Measurements from ENCODE around the gene CDK17. TPM values are rescaled to one million over a fixed set of nuclear protein-coding genes. Genes with fewer than 3 reads are reported as not detected.

Gene CDK17
- total RNA-seq, 1 donor from 2014 or later = 65.8 TPM

DNA sequence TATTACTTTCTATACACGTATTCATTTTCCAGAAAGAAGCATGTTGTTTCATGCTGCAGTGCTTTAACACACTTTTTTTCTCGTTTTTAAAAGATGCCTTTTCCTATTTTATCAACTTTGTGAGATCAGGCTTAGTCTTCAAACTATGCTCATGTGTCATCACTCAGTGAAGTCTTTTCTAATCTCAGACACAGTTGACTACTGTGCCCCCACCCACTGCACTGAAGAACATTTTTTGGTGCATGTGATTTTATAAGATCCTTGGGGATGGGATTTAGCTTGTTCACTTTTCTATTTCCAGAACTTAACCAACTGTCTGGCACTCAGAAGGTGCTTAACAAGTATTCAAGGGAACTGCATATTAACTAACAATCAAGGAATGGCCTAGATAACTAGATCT is 85.5 kb downstream of the CDK17 start:
- no peak for DNase-seq

DNA sequence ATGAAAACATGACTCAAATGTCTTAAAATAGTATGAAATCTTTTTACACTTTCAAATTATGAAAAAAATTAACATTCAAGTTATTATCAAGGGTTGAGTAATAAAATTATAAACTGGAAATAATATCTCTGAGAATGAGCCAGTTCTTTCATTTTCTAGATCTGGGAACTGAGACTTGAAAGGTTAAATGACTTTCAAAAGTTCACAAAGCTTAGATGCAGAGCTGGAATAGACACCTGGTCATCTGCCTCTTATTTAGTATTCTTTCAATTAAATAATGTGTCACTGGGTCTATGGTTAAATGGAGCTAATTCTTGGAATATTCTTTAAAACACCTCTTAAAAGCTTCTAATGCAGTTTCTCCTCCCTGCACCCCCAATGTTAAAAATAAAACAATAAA is 86.6 kb downstream of the CDK17 start:
- no peak for DNase-seq

DNA sequence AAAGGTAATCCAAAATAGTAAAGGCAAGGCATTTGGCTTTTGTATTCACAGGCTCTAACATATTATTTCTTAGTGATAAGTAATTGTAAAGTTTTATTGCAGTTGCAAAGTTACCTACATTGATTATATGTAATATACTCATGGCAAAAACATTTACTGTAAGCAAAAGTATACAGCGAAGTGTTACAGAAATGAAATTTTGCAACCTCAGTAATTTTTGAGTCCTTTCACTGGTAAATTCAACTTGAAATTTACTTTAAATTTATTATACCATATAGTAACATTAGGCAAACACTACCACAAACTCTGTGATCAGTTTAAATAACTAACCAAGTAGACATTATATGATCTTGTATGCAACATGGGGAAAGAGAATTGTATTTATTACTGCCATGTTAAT is 89.0 kb downstream of the CDK17 start:
- no peak for DNase-seq

DNA sequence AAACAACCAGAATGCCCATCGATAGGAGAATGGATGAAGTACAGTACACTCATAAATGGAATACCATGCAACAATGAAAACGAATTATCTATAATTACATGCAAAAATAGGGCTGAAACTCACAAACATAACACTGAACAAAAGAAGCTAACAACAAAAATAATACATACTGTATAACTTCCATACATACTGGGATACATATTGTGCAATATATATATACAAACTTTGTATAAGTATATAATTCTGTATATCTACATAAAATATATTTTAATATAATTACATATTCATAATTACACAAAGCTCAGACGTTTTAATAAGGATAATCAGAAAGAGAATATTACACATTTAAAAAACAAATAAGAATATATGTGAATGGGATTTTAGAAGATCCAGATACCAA is 90.2 kb downstream of the CDK17 start:
- DNase-seq = no peak

DNA sequence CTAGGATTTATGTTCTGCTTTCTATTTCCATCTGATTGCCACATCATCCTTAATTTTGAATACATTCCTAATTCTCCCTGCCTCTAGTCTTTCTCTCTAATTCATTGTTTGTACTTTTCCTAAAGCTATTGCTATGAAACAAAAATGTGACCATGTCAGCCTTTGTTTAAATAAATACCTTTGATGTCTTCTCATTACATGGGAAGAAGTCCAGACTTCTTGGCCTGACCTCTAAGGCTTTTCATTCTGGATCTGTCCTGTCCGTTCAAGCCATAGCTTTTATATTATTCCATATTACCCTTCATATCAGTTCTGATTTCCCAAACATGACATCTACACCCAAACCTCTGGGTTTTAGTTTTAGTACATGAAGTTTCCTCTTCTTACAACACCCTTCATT is 91.4 kb downstream of the CDK17 start:
- DNase-seq = no peak

DNA sequence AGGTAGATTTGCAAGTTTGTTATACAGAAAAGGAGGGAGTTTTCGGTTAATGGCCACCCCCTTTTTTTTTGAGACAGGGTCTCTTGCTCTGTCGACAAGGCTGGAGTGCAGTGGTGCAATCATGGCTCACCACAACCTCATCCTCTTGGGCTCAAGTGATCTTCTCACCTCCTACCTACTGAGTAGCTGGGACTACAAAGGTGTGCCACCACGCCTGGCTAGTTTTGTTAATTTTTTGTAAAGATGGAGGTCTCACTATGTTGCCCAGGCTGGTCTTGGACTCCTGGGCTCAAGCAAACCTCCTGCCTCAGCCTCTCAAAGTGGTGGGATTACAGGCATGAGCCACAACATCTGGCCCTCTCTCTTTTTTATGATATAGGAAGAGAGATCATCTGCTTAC is 94.6 kb downstream of the CDK17 start:
- DNase-seq = no peak

DNA sequence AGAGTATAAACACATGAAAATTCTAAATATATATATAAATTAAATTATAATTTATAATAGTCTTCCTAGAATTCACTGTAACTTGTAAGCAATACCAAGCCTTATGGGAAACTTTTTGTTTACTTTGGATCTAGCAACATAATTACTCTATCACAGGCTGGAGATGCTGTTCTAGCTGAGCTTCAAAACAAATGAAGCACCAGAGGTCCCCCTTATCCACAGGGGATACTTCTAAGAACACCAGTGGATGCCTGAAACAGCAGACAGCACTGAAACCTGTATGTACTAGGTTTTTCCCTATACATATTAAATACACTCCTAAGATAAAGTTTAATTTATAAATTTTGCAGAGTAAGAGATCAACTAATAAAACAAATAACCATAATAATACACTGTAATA is 96.6 kb downstream of the CDK17 start:
- DNase-seq = no peak

DNA sequence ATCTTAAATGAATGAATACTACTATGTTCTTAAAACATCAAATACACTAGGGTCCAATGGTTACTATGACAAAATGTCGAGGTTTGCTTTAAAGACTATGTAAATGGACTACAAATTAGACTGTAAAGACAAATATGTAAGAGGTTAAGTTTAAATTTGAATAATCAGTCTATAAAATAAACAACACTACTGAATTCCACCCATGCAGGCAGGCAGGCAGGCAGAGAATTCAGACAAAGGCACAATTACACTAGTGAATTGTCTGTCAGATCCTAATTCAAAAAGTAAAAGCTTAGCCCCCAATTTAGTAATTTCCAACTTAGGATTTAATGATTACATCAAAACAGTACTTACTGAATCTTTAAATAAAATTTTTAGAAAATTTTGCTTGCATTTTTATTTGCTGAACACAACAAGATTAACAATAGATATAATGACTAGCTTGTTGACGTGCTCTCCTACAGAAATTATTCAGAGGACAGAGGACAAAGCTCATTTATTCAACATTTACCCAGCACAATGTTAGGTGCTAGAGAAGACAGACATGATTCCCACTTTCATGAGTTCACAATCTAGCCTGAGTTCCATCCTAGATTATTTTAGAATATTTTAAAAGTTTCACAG is 97.4 kb downstream of the CDK17 start:
- no peak for DNase-seq

DNA sequence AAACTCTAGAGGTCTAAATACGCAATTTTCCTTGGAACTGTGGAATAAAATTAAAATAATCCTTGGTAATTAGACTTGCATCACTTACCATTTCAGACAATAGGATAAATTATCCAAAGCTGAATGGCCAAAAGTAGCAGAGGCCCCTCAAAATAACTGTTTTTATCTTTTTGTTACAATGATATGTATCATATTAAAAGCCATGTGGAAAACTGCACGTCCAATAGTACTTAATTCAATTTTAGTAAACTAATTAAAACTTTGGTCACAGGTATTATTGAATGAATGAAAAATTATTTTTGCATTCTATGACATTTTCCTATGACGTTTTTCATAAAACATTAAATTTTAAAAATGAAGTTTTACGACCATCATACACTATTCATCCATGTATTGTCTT is 98.5 kb downstream of the CDK17 start:
- no peak for DNase-seq

DNA sequence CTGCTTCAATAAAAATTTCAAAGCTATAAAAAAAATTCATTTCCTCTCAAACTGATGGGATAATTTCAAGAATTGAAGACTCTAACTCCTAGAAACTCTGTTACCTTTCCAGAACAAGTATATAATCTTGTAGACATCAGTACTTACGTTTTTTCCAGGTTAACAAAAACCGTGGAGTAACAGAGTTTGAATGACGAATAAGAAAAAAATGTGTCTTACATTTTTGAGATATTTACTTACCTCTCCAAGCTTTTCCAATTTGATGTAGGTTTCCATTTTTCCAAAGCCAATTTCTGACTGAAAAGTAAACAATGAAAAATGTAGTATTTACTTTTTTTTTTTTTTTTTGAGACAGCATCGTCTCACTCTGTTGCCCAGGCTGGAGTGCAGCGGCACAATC is 100.2 kb downstream of the CDK17 start:
- no peak for DNase-seq

DNA sequence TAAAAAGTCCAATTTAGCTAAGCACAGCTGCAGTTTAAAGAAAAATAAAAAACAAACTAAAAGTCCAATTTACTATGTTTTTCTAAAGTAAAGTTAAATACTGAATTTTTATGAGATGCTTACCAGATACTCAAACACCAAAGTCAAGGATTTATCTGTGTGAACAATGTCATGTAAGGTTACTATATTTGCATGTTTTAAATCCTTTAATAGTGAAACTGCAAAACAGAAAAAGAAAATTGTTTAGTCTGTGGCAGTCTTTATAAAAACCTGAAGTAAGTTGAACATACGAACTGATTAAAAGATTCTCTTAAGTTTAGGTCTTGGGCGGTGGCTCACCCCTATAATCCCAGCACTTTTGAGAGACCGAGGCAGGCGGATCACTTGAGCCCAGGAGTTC is 102.7 kb downstream of the CDK17 start:
- no peak for DNase-seq

DNA sequence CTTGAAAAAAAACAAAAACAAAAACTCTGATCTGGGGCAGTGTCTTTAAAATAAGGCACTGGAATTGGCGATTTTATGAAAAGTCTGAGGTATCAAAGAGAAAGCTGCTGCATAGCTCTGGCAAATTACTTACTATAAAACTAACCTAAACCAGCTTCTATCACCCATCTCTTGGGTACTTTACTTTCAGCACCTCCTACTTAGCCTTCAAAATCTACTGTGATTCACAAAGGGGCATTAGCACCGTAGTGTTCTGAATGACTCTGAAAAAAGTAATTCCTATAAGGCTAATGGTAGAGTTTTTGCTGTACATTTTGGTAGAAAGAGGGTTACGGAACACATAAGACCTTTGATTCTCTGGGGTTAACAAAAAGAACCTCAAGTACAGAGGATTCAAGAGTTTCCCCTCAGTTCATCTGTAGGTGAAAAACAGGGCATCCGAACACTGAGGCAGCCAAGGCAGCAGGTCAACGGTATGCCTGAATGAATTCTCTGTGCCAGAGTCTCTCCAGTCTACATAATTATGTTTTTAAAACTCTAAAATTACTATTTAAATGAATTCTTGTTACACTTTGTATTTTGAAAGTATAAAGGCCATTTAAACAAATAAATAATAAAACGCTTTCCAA is 104.6 kb downstream of the CDK17 start:
- DNase-seq = no peak

DNA sequence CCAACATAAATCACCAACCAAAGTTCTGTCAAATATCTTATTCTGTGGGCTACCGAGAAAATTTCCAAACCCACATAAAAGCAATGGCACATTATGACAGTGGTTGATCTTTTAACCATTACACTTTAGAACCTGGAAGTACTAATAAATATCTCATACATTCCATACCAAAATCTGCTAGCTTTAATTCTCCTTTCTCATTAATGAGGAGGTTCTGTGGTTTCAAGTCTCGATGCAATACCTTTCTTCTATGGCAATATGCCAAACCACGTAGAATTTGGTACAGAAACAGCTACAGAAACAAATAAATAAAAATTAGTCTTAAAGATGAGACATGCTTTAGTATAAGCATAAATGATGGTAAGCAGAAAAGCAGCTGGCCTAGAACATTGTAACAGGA is 105.4 kb downstream of the CDK17 start:
- no peak for DNase-seq

DNA sequence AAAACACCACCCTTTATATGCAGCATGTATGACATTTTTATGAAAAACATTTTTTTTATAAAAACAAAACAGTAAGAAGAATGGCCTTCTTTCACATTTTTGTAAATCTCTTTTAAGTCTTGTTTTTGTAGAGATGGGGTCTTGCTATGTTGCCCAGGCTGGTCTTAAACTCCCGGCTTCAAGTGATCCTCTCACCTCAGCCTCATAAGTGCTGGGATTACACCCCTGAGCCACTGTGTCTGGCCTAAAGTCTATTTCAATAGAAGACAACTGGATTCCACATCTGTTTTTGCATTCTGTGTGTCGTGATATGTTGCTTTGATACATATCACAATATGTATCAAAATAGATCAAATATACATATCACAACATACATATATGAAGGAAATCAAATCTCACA is 107.1 kb downstream of the CDK17 start:
- no peak for DNase-seq

DNA sequence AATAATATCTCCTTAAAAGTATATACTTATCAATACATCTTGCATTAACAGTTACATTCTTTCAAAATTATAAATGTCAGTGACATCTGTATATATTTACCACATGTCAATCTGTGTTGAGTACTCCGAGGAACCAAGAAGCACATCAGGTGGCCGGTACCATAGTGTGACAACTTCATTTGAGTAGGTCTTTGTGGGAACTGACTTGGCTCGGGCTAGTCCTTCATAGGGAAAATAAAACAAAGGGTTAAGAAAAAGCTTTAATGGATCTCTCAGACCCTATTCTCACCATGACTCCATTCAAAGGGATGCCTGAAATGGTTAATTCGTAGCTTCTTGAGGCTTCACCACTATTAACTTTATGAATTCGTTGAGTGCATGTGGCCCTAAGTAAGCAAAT is 111.2 kb downstream of the CDK17 start:
- DNase-seq = no peak

DNA sequence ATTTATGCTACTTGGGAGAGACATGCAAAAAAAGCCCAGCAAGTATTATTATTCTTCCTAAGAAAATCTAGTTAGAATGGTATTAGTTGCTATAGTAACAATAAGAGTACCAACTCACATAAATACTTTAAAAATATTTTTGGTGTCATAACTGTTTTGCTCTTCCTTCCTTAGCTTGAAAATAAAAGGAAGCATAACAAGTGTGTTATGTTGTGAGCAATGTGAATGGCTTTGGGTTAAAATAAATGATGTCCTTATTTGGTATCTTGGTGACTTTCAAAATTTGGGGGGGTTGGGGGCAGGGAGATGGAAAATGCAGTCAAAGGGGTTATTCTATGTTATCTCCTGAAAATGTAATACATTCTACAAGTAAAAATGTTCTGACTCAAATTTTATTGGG is 115.1 kb downstream of the CDK17 start:
- no peak for DNase-seq

DNA sequence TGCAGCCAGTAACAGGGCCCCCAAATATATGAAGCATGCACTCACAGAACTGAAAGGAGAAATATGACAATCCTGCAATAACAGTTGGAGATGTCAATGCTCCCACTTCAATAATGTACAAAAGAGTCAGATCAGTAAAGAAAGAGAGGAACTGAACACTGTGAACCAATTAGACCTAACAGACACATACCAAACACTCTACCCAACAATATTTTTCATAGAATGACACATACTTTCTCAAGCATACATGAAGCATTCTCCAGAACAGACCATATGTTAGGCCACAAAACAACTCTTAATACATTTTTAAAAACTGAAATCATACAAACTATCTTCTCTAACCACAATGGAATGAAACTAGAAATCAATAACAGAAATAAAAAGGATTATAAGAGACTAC is 125.9 kb downstream of the CDK17 start:
- peak; percentile 76 for DNase-seq

DNA sequence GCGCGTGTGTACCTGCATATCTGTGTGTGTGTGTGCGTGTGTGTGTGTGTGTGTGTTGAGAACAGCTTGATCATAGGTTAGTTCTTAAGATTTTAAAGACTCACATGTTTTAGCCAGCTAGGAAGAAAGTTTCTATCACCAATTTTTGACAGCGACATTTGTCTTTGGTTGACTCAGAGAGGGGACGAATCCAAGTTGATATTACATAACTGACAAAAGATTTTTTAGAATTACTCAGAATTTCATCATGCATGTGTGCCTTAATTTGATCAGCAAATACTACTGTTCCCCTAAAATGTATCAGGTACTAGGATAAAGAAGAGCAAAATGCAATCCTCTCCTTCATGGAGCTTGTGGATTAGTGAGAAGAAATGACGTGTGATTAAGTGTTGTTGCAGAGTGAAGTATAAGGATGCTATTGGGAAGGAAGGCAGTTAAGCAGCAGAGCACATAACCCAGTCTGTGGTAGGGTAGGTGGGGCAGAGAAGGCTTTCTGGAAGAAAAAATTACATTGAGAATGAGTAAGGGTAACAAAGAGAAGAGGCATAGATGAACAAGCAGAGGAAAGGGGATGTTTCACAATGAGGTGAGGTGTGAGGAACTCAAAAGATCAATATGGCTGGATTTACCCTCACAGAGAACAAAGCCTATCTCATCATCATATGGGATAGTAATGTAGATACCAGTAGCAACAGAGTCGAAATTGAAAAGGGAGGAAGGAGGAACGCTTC is 128.6 kb downstream of the CDK17 start:
- DNase-seq = no peak

DNA sequence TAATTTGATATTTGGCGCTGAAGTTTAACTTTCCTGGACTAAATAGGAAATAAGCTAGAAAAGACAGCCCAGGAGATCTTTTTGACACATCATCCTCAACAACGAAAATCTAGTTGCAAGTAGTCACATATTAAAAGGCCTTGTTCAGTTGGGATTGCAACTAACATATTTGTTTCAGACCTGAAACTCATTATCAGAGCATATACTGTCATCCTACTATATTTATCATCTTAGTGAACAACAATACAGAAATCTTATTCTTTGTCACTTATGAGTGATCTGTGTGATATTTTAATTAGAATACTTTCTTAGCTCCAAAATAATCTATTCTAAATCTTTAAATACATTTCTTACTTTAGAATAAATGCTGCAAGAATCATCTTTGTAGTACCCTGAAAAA is 134.0 kb downstream of the CDK17 start:
- no peak for DNase-seq

DNA sequence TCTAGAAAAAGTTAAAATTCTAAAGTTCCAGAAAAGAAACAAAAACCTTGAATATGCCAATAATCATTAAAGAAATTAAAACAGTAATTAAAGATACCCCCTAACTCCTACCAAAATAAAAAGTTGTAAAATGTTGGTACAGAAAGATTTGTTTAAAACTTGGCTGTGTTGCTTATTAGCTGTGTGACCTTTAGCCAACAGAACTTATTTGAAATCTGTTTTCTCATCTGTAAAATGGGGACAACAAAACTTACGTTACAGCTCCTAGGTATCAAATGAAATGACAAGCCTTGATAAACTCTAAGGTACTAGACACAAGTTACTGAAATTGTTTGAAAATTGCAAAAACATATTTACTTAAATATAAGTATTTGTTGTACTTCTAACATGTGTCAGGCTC is 134.4 kb downstream of the CDK17 start:
- DNase-seq = no peak

DNA sequence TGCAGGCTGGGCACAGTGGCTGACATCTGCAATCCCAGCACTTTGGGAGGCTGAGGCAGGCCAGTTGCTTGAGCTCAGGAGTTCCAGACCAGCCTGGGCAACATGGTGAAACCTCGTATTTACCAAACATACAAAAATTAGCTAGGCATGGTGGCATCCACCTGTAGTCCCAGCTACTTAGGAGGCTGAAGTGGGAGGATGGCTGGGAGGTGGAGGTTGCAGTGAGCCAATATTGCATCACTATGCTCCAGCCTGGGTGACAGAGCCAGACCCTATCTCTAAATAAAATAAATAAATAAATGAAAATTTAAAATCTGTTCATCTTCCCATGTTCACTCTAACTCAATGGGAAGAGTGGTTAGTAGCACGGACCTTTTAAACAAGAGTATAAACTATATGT is 134.8 kb downstream of the CDK17 start:
- DNase-seq = no peak

DNA sequence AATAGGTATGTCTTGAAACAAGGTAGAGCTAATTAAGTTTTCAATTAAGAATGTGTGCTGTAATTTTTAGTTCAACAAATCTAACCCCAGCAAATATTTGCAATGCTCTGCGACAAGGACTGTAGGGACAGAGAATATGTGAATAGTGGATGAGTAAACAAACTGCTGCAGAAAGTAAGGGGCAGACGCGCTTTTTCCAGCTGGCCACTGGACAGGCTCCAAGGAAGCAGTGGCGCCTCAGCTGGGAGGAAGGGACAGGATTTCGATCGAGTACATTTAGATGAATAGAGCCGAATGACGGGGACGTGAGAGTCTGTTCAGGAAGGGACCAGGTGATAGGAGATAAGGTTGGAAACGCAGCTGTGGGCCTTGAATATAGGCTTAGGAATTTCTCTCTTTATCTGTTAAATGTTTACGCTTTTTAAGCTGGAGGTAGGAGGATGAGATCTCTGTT is 136.8 kb downstream of the CDK17 start:
- DNase-seq = no peak

DNA sequence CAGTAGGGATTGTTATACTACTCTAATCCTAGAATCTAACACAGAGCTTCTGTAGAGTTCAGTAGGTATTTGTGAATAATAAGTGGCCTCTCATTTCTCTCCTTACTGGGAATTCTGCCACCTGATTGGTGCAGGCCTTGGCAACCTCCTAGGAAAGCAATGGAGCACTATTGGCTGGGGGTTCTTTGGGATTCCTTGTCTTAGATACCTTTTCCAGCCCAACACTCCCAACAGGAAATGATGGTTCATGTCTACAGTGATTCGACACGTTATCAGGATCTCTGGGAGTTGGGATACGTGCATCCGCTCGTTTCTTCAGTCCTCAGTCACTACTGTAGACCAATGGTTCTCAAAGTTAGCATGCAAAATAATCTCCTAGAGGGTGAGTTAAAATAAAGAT is 138.7 kb downstream of the CDK17 start:
- DNase-seq = no peak

DNA sequence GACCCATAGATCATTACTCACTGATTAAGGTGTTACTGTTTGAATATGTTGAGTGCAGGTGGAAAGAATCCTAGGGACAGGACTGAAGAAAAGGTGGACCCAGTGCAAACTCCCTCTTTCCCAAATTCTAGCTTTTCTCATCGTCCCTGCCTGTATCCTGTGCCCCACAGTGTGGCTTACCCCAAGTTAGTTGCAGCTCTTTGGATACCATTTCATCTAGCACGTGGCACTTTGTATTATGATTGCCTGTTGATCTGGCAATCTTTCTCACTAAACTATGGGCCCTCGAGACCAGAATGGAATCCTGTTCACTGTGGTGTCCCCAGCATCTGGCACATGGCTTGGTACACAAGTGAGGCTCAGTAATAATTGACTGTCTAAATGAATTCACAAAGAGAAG is 139.6 kb downstream of the CDK17 start:
- DNase-seq = no peak
